H9 (cell line): ENCODE results near the gene RCN2. TPM values are rescaled to one million over a fixed set of nuclear protein-coding genes. Genes with fewer than 3 reads are reported as not detected.

Experiments
- DNase-seq: peaks from one replicate; pipeline ENCODE4 v3.0.0-alpha.2; 2017
- H2AFZ ChIP-seq: one replicate; pipeline ENCODE4 v1.6.1; 2013; ENCODE audit warnings: mild to moderate bottlenecking, low read length, control low read depth, moderate library complexity
- H2AK5ac ChIP-seq: 2 replicates; pipeline ENCODE4 v1.6.1; 2013; ENCODE audit warnings: low read length, control low read depth, mixed read lengths; ENCODE audit not compliant: insufficient read length
- H2BK120ac ChIP-seq: one replicate; pipeline ENCODE4 v1.6.1; 2013; ENCODE audit warnings: low read depth, mild to moderate bottlenecking, low read length, control low read depth, inconsistent platforms; ENCODE audit not compliant: poor library complexity, severe bottlenecking
- H2BK12ac ChIP-seq: 2 replicates; pipeline ENCODE4 v1.6.1; 2013; ENCODE audit warnings: low read length, control low read depth, mixed read lengths, low read depth; ENCODE audit not compliant: insufficient read length
- H2BK15ac ChIP-seq: 2 replicates; pipeline ENCODE4 v1.6.1; 2013; ENCODE audit warnings: low read depth, low read length, control low read depth
- H2BK20ac ChIP-seq: one replicate; pipeline ENCODE4 v1.6.1; 2013; ENCODE audit warnings: low read depth, mild to moderate bottlenecking, low read length, control low read depth, inconsistent platforms; ENCODE audit not compliant: poor library complexity, severe bottlenecking
- H2BK5ac ChIP-seq: 2 replicates; pipeline ENCODE4 v1.6.1; 2013; ENCODE audit warnings: low read length, control low read depth, mixed read lengths; ENCODE audit not compliant: insufficient read length
- H3K14ac ChIP-seq: 2 replicates; pipeline ENCODE4 v1.6.1; 2013; ENCODE audit warnings: low read length, control low read depth; ENCODE audit not compliant: insufficient read depth
- H3K18ac ChIP-seq: 2 replicates; pipeline ENCODE4 v1.6.1; 2013; ENCODE audit warnings: low read depth, mild to moderate bottlenecking, mixed read lengths, low read length, control low read depth; ENCODE audit not compliant: insufficient read length
- H3K23ac ChIP-seq: 2 replicates; pipeline ENCODE4 v1.6.1; 2013; ENCODE audit warnings: low read length, control low read depth, mixed read lengths, low read depth; ENCODE audit not compliant: insufficient read length
- H3K23me2 ChIP-seq: 2 replicates; pipeline ENCODE4 v1.6.1; 2013; ENCODE audit warnings: low read depth, mild to moderate bottlenecking, mixed read lengths, low read length, control low read depth; ENCODE audit not compliant: insufficient read length, poor library complexity, severe bottlenecking
- H3K27ac ChIP-seq: 2 replicates; pipeline ENCODE4 v1.5.1; 2013; ENCODE audit warnings: low read length, control low read depth, mixed read lengths, low read depth; ENCODE audit not compliant: insufficient read length
- H3K27me3 ChIP-seq: 2 replicates; pipeline ENCODE4 v1.6.1; 2013; ENCODE audit warnings: low read length, control low read depth, inconsistent platforms; ENCODE audit not compliant: insufficient read depth
- H3K4ac ChIP-seq: 2 replicates; pipeline ENCODE4 v1.6.1; 2013; ENCODE audit warnings: low read depth, mild to moderate bottlenecking, control low read depth, inconsistent platforms, low read length, moderate library complexity
- H3K4me1 ChIP-seq: 2 replicates; pipeline ENCODE4 v1.6.1; 2013; ENCODE audit warnings: low read length, control low read depth, inconsistent platforms; ENCODE audit not compliant: insufficient read depth
- H3K4me2 ChIP-seq: 2 replicates; pipeline ENCODE4 v1.6.1; 2013; ENCODE audit warnings: low read length, control low read depth, mixed read lengths; ENCODE audit not compliant: insufficient read length, insufficient read depth
- H3K56ac ChIP-seq: 2 replicates; pipeline ENCODE4 v1.6.1; 2013; ENCODE audit warnings: low read depth, mild to moderate bottlenecking, mixed read lengths, low read length, control low read depth; ENCODE audit not compliant: insufficient read length
- H3K79me1 ChIP-seq: 2 replicates; pipeline ENCODE4 v1.6.1; 2013; ENCODE audit warnings: low read depth, mild to moderate bottlenecking, moderate library complexity, low read length, control low read depth, inconsistent platforms; ENCODE audit not compliant: insufficient read depth, poor library complexity, severe bottlenecking
- H3K79me2 ChIP-seq: 2 replicates; pipeline ENCODE4 v1.6.1; 2013; ENCODE audit warnings: low read length, control low read depth, inconsistent platforms; ENCODE audit not compliant: insufficient read depth
- H3K9ac ChIP-seq: 2 replicates; pipeline ENCODE4 v1.6.1; 2013; ENCODE audit warnings: low read length, control low read depth, mixed read lengths; ENCODE audit not compliant: insufficient read length; ENCODE audit errors: extremely low read depth
- H3K9me3 ChIP-seq: one replicate; pipeline ENCODE4 v1.6.1; 2013; ENCODE audit warnings: low read depth, low read length, inconsistent platforms; ENCODE audit not compliant: control insufficient read depth
- H3T11ph ChIP-seq: one replicate; pipeline ENCODE4 v1.6.1; 2013; ENCODE audit warnings: mild to moderate bottlenecking, low read length, control low read depth, inconsistent platforms
- H4K20me1 ChIP-seq: one replicate; pipeline ENCODE4 v1.6.1; 2013; ENCODE audit not compliant: control insufficient read depth, insufficient read length, insufficient read depth
- H4K5ac ChIP-seq: 2 replicates; pipeline ENCODE4 v1.6.1; 2013; ENCODE audit warnings: low read depth, mild to moderate bottlenecking, mixed read lengths, low read length, control low read depth; ENCODE audit not compliant: insufficient read length
- H4K8ac ChIP-seq: replicated peaks from 2 replicates; pipeline ENCODE4 v1.6.1; 2013; ENCODE audit warnings: low read length, control low read depth, mixed read lengths, low read depth; ENCODE audit not compliant: insufficient read length
- H4K91ac ChIP-seq: 2 replicates; pipeline ENCODE4 v1.6.1; 2013; ENCODE audit warnings: low read depth, mild to moderate bottlenecking, moderate library complexity, mixed read lengths, low read length, control low read depth; ENCODE audit not compliant: insufficient read length
- H3K27ac Mint-ChIP-seq, 3 experiments: 2 replicates in 2 of 3; 3 replicates in 1 of 3; pipeline ENCODE4 v1.8.0; 2020 to 2021; ENCODE audit warnings: mixed read lengths in 3 of 3, mild to moderate bottlenecking in 1 of 3, moderate library complexity in 1 of 3
- H3K27me3 Mint-ChIP-seq: 2 replicates; pipeline ENCODE4 v1.8.0; 2021; ENCODE audit warnings: low read depth, mild to moderate bottlenecking, moderate library complexity, mixed read lengths
- H3K36me3 Mint-ChIP-seq, 3 experiments: 2 replicates in 2 of 3; 3 replicates in 1 of 3; pipeline ENCODE4 v1.8.0; 2020 to 2021; ENCODE audit warnings: low read depth in 3 of 3, mixed read lengths in 3 of 3; ENCODE audit not compliant: insufficient read depth in 1 of 3
- H3K4me1 Mint-ChIP-seq, 2 experiments: 2 replicates each; pipeline ENCODE4 v1.8.0; 2020; ENCODE audit warnings: mixed read lengths in 2 of 2
- H3K4me3 Mint-ChIP-seq, 2 experiments: 2 replicates in 1 of 2; 3 replicates in 1 of 2; pipeline ENCODE4 v1.8.0; 2020 to 2021; ENCODE audit warnings: mild to moderate bottlenecking in 2 of 2, mixed read lengths in 2 of 2, moderate library complexity in 1 of 2
- H3K9me3 Mint-ChIP-seq, 2 experiments: 2 replicates in 1 of 2; 3 replicates in 1 of 2; pipeline ENCODE4 v1.8.0; 2020; ENCODE audit warnings: mild to moderate bottlenecking in 2 of 2, mixed read lengths in 2 of 2, moderate library complexity in 1 of 2
- WGBS: extraction: QIAGEN DNeasy Blood & Tissue Kit; methylation state at CpG from one replicate; pipeline ENCODE4 v1.1.7; 2013; ENCODE audit warnings: missing lambda C conversion rate, low lambda C conversion rate, mixed read lengths; ENCODE audit not compliant: insufficient read length; ENCODE audit errors: extremely low coverage; 5-methylcytosine and 5-hydroxymethylcytosine counted together
- total RNA-seq: library from RNA; stranded (reverse); gene quantifications from 2 replicates; pipeline ENCODE4 v1.2.1, GENCODE V29; 2021
- TF ChIP-seq, protein P1 (sequence below): fragments of 200-600 bp; sonication (generic); conservative IDR thresholded peaks from 3 replicates; pipeline ENCODE4 v1.8.0; 2021; ENCODE audit warnings: antibody characterized with exemption, mild to moderate bottlenecking

RCN2 gene
- total RNA-seq, 1 experiment from 2014 or later, result 139 TPM

DNA sequence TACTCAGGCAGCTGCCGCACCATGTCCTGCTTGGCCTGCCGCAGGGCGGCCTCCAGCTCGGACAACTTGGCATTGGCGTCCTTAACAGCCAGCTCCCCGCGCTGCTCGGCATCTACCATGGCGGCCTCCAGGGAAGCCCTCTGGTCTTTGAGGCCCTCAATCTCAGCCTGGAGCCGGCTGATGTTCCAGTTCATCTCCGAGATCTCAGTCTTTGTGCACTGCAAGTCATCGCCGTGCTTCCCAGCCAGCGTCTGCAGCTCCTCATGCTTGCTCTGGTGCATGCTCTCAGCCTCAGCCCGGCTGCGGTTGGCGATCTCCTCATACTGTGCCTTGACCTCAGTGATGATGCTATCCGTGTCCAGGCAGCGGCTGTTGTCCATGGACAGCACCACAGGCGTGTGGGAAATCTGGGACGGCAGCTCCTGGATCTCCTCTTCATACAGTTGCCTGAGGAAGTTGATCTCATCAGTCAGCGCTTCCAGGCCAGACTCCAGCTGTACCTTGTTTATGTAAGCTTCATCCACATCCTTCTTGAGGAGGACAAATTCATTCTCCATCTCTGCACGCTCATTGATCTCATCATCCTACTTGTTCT is 47.9 kb downstream of the RCN2 start:
- no peak overlapping the region for H2AK5ac ChIP-seq
- no peaks in the 10 kb centered on the region for H4K20me1 ChIP-seq
- WGBS, result no CpG with 5 or more reads among the region's 23 CpGs

More for the DNA sequence above, 47.9 kb downstream of the RCN2 start:
- Histone ChIP-seq H2BK120ac (no peak overlapping the region), H2BK5ac (no peak overlapping the region), H3K27ac (no peak overlapping the region), H4K8ac (no peak overlapping the region), H2BK15ac (no peak overlapping the region), H3K18ac (no peak overlapping the region), H3K9me3 (no peaks in the 10 kb centered on the region), H3K23ac (no peak overlapping the region), H2AFZ (no peak overlapping the region), H3K56ac (no peak overlapping the region), H3K4me2 (no peak overlapping the region), H3K27me3 (no peaks in the 10 kb centered on the region), H4K91ac (no peak overlapping the region), H4K5ac (no peak overlapping the region), H3K9ac (no peak overlapping the region), H2BK12ac (no peak overlapping the region), H3K14ac (no peak overlapping the region; the same call in 1 of the 2 replicates), H2BK20ac (no peak overlapping the region), H3K4me1 (no peaks in the 10 kb centered on the region), H3K4ac (no peak overlapping the region), H3K79me2 (no peaks in the 10 kb centered on the region), H3K79me1 (no peaks in the 10 kb centered on the region), H3K23me2 (no peaks in the 10 kb centered on the region), H3T11ph (no peak overlapping the region)
- no peak for DNase-seq
- TF ChIP-seq, protein P1, sequence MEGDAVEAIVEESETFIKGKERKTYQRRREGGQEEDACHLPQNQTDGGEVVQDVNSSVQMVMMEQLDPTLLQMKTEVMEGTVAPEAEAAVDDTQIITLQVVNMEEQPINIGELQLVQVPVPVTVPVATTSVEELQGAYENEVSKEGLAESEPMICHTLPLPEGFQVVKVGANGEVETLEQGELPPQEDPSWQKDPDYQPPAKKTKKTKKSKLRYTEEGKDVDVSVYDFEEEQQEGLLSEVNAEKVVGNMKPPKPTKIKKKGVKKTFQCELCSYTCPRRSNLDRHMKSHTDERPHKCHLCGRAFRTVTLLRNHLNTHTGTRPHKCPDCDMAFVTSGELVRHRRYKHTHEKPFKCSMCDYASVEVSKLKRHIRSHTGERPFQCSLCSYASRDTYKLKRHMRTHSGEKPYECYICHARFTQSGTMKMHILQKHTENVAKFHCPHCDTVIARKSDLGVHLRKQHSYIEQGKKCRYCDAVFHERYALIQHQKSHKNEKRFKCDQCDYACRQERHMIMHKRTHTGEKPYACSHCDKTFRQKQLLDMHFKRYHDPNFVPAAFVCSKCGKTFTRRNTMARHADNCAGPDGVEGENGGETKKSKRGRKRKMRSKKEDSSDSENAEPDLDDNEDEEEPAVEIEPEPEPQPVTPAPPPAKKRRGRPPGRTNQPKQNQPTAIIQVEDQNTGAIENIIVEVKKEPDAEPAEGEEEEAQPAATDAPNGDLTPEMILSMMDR, result no peak
- H3K36me3 Mint-ChIP-seq, result peaks cover 0 to 6% (median 4%) of the 10 kb centered on the region in 3 experiments; a peak in 2 of 7 replicates
- H3K9me3 Mint-ChIP-seq, result peaks cover 6 to 7% of the 10 kb centered on the region in 2 experiments; a peak in 2 of 5 replicates
- H3K27me3 Mint-ChIP-seq, result peaks cover 2% of the 10 kb centered on the region; the same call in 1 of the 2 replicates
- H3K4me3 Mint-ChIP-seq, result no peak overlapping the region
- H3K4me1 Mint-ChIP-seq, result peaks cover 6 to 14% of the 10 kb centered on the region in 2 experiments
- no peak overlapping the region for H3K27ac Mint-ChIP-seq
